ENCODE data around the gene TBC1D22A.

GRCh38 chr22:47146391-47146790, 383.9 kb downstream of the TBC1D22A start:
- TF ChIP-seq EP300 (conservative IDR thresholded peaks at IDR 0.05; ENCODE audit: poor library complexity, severe bottlenecking), result no peak
- TF ChIP-seq, protein P1, sequence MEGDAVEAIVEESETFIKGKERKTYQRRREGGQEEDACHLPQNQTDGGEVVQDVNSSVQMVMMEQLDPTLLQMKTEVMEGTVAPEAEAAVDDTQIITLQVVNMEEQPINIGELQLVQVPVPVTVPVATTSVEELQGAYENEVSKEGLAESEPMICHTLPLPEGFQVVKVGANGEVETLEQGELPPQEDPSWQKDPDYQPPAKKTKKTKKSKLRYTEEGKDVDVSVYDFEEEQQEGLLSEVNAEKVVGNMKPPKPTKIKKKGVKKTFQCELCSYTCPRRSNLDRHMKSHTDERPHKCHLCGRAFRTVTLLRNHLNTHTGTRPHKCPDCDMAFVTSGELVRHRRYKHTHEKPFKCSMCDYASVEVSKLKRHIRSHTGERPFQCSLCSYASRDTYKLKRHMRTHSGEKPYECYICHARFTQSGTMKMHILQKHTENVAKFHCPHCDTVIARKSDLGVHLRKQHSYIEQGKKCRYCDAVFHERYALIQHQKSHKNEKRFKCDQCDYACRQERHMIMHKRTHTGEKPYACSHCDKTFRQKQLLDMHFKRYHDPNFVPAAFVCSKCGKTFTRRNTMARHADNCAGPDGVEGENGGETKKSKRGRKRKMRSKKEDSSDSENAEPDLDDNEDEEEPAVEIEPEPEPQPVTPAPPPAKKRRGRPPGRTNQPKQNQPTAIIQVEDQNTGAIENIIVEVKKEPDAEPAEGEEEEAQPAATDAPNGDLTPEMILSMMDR (IDR thresholded peaks at IDR 0.05; ENCODE audit: poor library complexity, severe bottlenecking), result no peak
- TF ChIP-seq POLR2AphosphoS5 (IDR thresholded peaks at IDR 0.05), result no peak
